SK-N-SH (cell line): ENCODE measurements around the gene STK39. TPM values are rescaled to one million over a fixed set of nuclear protein-coding genes. Genes with fewer than 3 reads are reported as not detected.

Experiments used
- CTCF ChIA-PET: fragments of 300-600, 350-600 bp; formaldehyde crosslinking; extraction: SDS; loops from one replicate; lab custom pipeline; 2021; lab: Yijun Ruan, JAX
- POLR2A ChIA-PET: fragments of 350-600 bp; sonication (Branson Sonifier 250); formaldehyde crosslinking; extraction: SDS; loops from one replicate; lab custom pipeline; 2020; ENCODE audit warnings: antibody characterized with exemption, inconsistent platforms; lab: Yijun Ruan, JAX
- DNase-seq: peaks from one replicate; pipeline ENCODE4 v3.0.0; 2012
- H2AFZ ChIP-seq: fragments of 200-600 bp; sonication (generic); 2 replicates; pipeline ENCODE4 v1.8.1; 2016; ENCODE audit warnings: antibody characterized with exemption, mild to moderate bottlenecking, low read depth
- H3F3A ChIP-seq: fragments of 200-600 bp; sonication (generic); replicated peaks from 2 replicates; pipeline ENCODE3; 2016; ENCODE audit warnings: antibody characterized with exemption, mild to moderate bottlenecking; ENCODE audit not compliant: insufficient read depth
- H3K27ac ChIP-seq, 2 experiments: fragments of 200-500 bp in 1 of 2; fragments of 200-600 bp in 1 of 2; sonication (Bioruptor generic) in 1 of 2; sonication (generic), shearing (Covaris generic) in 1 of 2; 2 replicates each; pipeline versions ENCODE4 v1.5.1 to v1.6.1; 2014 to 2016; ENCODE audit warnings: low read depth in 2 of 2, inconsistent platforms in 1 of 2, low read length in 1 of 2, mild to moderate bottlenecking in 1 of 2, mixed read lengths in 1 of 2
- H3K27me3 ChIP-seq: fragments of 200-600 bp; sonication (generic), shearing (Covaris generic); 2 replicates; pipeline ENCODE4 v1.6.1; 2016; ENCODE audit warnings: mixed run types; ENCODE audit not compliant: insufficient read depth
- H3K36me3 ChIP-seq, 2 experiments: fragments of 200-500 bp in 1 of 2; fragments of 200-600 bp in 1 of 2; sonication (Bioruptor generic) in 1 of 2; sonication (generic) in 1 of 2; replicated peaks in 1 of 2; 2 replicates each; pipeline versions ENCODE3 to v1.5.1; 2014 to 2016; ENCODE audit warnings: low read length in 1 of 2, mild to moderate bottlenecking in 1 of 2; ENCODE audit not compliant: insufficient read depth in 2 of 2, control insufficient read depth in 1 of 2
- H3K4me1 ChIP-seq, 2 experiments: fragments of 200-500 bp in 1 of 2; fragments of 200-600 bp in 1 of 2; sonication (Bioruptor generic) in 1 of 2; sonication (generic), shearing (Covaris generic) in 1 of 2; 2 replicates each; pipeline versions ENCODE4 v1.5.1 to v1.6.1; 2014 to 2016; ENCODE audit warnings: low read depth in 1 of 2, low read length in 1 of 2, mixed run types in 1 of 2; ENCODE audit not compliant: insufficient read depth in 2 of 2, control insufficient read depth in 1 of 2
- H3K4me2 ChIP-seq: fragments of 200-600 bp; sonication (generic), shearing (Covaris generic); 2 replicates; pipeline ENCODE4 v1.6.1; 2017; ENCODE audit warnings: mixed run types
- H3K4me3 ChIP-seq, 2 experiments: fragments of 200-500 bp in 1 of 2; fragments of 200-600 bp in 1 of 2; sonication (Bioruptor generic) in 1 of 2; sonication (generic), shearing (Covaris generic) in 1 of 2; 2 replicates each; pipeline versions ENCODE4 v1.5.1 to v1.8.1; 2014 to 2016; ENCODE audit warnings: low read depth in 2 of 2, inconsistent platforms in 1 of 2, low read length in 1 of 2, mild to moderate bottlenecking in 1 of 2, mixed read lengths in 1 of 2, moderate library complexity in 1 of 2
- H3K79me2 ChIP-seq: fragments of 200-600 bp; sonication (generic); 2 replicates; pipeline ENCODE4 v1.8.1; 2017; ENCODE audit warnings: mild to moderate bottlenecking; ENCODE audit not compliant: insufficient read depth
- H3K9ac ChIP-seq: fragments of 200-600 bp; sonication (generic); 2 replicates; pipeline ENCODE4 v1.6.1; 2017; ENCODE audit warnings: mixed run types
- H3K9me2 ChIP-seq: fragments of 200-600 bp; sonication (generic); 2 replicates; pipeline ENCODE4 v1.6.1; 2017; ENCODE audit warnings: mixed run types
- H3K9me3 ChIP-seq: fragments of 200-600 bp; sonication (generic); 2 replicates; pipeline ENCODE4 v1.6.1; 2017; ENCODE audit warnings: mixed run types, mild to moderate bottlenecking, moderate library complexity
- H4K20me1 ChIP-seq: fragments of 200-600 bp; sonication (generic); 2 replicates; pipeline ENCODE4 v1.6.1; 2017; ENCODE audit warnings: mild to moderate bottlenecking, mixed run types; ENCODE audit not compliant: insufficient read depth
- CHD2 ChIP-seq: fragments of 150-350 bp; IDR thresholded peaks from 2 replicates; pipeline ENCODE4 v1.6.1; 2018; ENCODE audit warnings: low read length; ENCODE audit not compliant: partially characterized antibody
- EP300 ChIP-seq, 2 experiments: IDR thresholded peaks; 2 replicates each; pipeline versions ENCODE4 v1.4.0 to v1.6.1; 2012; ENCODE audit warnings: borderline replicate concordance in 1 of 2, low read depth in 1 of 2, low read length in 1 of 2
- EZH2phosphoT487 ChIP-seq: fragments of 200-600 bp; sonication (generic); IDR thresholded peaks from 2 replicates; pipeline ENCODE4 v1.6.1; 2017; ENCODE audit warnings: low read depth, mixed run types, mild to moderate bottlenecking, antibody characterized with exemption, moderate library complexity, borderline replicate concordance
- GATA2 ChIP-seq: sonication (generic); formaldehyde crosslinking; IDR thresholded peaks from 2 replicates; pipeline ENCODE4 v1.5.0; 2020; ENCODE audit warnings: mild to moderate bottlenecking, missing genetic modification reagents
- MEF2A ChIP-seq: IDR thresholded peaks from 2 replicates; pipeline ENCODE4 v1.4.0; 2012; ENCODE audit warnings: low read depth, borderline replicate concordance
- MXI1 ChIP-seq: IDR thresholded peaks from 2 replicates; pipeline ENCODE4 v1.6.1; 2012; ENCODE audit warnings: mild to moderate bottlenecking, low read depth, low read length, improper control_type of control experiment
- NFIC ChIP-seq: IDR thresholded peaks from 2 replicates; pipeline ENCODE4 v1.4.0; 2012; ENCODE audit warnings: borderline replicate concordance
- NRF1 ChIP-seq: IDR thresholded peaks from 2 replicates; pipeline ENCODE4 v1.6.1; 2012; ENCODE audit warnings: low read depth, mild to moderate bottlenecking, low read length
- POLR2AphosphoS5 ChIP-seq: IDR thresholded peaks from 2 replicates; pipeline ENCODE4 v1.6.1; 2012; ENCODE audit warnings: low read depth, low read length
- RFX5 ChIP-seq: IDR thresholded peaks from 2 replicates; pipeline ENCODE4 v1.6.1; 2012; ENCODE audit warnings: mild to moderate bottlenecking, improper control_type of control experiment, low read length
- SMC3 ChIP-seq: IDR thresholded peaks from 2 replicates; pipeline ENCODE4 v1.6.1; 2012; ENCODE audit warnings: low read depth, low read length, improper control_type of control experiment
- TAF1 ChIP-seq: IDR thresholded peaks from 2 replicates; pipeline ENCODE4 v1.6.1; 2012; ENCODE audit warnings: low read depth, mild to moderate bottlenecking, low read length, moderate library complexity, borderline replicate concordance
- TCF12 ChIP-seq: IDR thresholded peaks from 2 replicates; pipeline ENCODE4 v1.4.0; 2012
- TEAD4 ChIP-seq: IDR thresholded peaks from 2 replicates; pipeline ENCODE4 v1.4.0; 2012; ENCODE audit warnings: mild to moderate bottlenecking, borderline replicate concordance; ENCODE audit not compliant: insufficient read depth
- USF1 ChIP-seq: IDR thresholded peaks from 2 replicates; pipeline ENCODE4 v1.4.0; 2012; ENCODE audit warnings: low read depth, borderline replicate concordance
- WGBS: methylation state at CpG from one replicate; pipeline ENCODE4 v1.1.6; 2017; ENCODE audit warnings: low lambda C conversion rate; 5-methylcytosine and 5-hydroxymethylcytosine counted together
- polyA plus RNA-seq, 3 experiments: library from polyadenylated mRNA; depleted of rRNA; stranded (reverse); fragments of >200 nt; gene quantifications; 2 replicates each; pipeline ENCODE4 v1.2.3, GENCODE V29; 2012
- TF ChIP-seq, protein P1 (sequence below): IDR thresholded peaks from 2 replicates; pipeline ENCODE4; 2012
- TF ChIP-seq, protein P2 (sequence below): IDR thresholded peaks from 2 replicates; pipeline ENCODE4 v1.4.0; 2012; ENCODE audit warnings: low read depth
- TF ChIP-seq, protein P3 (sequence below): fragments of 150-350 bp; IDR thresholded peaks from 2 replicates; pipeline ENCODE4 v1.6.1; 2016; ENCODE audit warnings: mild to moderate bottlenecking, low read depth, low read length
- TF ChIP-seq, protein P4 (sequence below): fragments of 200-600 bp; sonication (generic); IDR thresholded peaks from 2 replicates; pipeline ENCODE4 v1.6.1; 2017; ENCODE audit warnings: antibody characterized with exemption, mild to moderate bottlenecking, moderate library complexity
- TF ChIP-seq, protein P5 (sequence below): fragments of 150-350 bp; IDR thresholded peaks from 2 replicates; pipeline ENCODE4 v1.6.1; 2017; ENCODE audit warnings: antibody characterized with exemption, low read length, low read depth, borderline replicate concordance

STK39 gene
- polyA plus RNA-seq, 1 of the 3 experiments (the other 2 are of a cell fraction), result 9.6 TPM

GRCh38 chr2:168175469-168175868 is 71.9 kb downstream of the STK39 start:
- ChIA-PET CTCF (interaction anchor here (0.6 to 2.1 kb wide), 4 partner anchors 14 to 916 kb away, joined by 3 to 8 read pairs (median 4); no protein-coding TSS in a partner anchor), POLR2A (no interaction called here)
- no peak for DNase-seq
- H3K9ac ChIP-seq, result no peak overlapping the region
- H4K20me1 ChIP-seq, result no peaks in the 10 kb centered on the region
- peaks cover 1 to 11% of the 10 kb centered on the region in 2 experiments for H3K36me3 ChIP-seq
- no peak overlapping the region for H3K4me2 ChIP-seq
- H3K27me3 ChIP-seq, result no peaks in the 10 kb centered on the region
- H3F3A ChIP-seq, result no peaks in the 10 kb centered on the region
- 79% methylated on average over 5 of the region's 5 CpGs for WGBS
- H2AFZ ChIP-seq, result no peak overlapping the region
- no peaks in the 10 kb centered on the region for H3K9me3 ChIP-seq
- TF ChIP-seq USF1 (no peak), CHD2 (no peak), GATA2 (CRISPR knock-in tag) (no peak), TCF12 (no peak), EZH2phosphoT487 (no peak), RFX5 (no peak)
- TF ChIP-seq, protein P1, sequence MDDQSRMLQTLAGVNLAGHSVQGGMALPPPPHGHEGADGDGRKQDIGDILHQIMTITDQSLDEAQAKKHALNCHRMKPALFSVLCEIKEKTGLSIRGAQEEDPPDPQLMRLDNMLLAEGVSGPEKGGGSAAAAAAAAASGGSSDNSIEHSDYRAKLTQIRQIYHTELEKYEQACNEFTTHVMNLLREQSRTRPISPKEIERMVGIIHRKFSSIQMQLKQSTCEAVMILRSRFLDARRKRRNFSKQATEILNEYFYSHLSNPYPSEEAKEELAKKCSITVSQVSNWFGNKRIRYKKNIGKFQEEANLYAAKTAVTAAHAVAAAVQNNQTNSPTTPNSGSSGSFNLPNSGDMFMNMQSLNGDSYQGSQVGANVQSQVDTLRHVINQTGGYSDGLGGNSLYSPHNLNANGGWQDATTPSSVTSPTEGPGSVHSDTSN, result no peak
- TF ChIP-seq, all 33 proteins: peak for 0
- no peaks in the 10 kb centered on the region for H3K9me2 ChIP-seq
- peaks cover 24% of the 10 kb centered on the region for H3K79me2 ChIP-seq
- H3K27ac ChIP-seq, result no peak overlapping the region
- H3K4me3 ChIP-seq, result no peak overlapping the region
- no peaks in the 10 kb centered on the region; a peak in 2 of 4 replicates for H3K4me1 ChIP-seq

DNA sequence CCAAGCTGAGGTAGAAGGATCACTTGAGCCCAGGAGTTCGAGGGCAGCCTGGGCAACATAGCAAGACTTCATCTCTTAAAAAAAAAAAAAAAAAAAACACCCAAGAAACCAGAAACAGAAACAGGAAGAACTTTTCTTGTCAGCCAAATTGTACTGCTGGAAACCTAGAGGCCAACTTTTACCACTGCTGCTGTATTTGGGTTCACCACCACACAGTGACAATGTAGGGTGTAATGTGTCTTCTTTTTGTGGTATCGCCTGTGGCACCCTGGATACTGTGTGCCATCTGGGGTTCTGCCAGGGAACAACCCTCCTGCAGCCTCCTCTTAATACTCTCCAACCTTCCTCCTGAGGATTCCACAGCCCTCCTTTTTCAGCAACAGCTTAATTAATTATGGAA is 72.6 kb downstream of the STK39 start:
- H3K4me2 ChIP-seq, result no peak overlapping the region
- H3K36me3 ChIP-seq, result peaks cover 0 to 11% of the 10 kb centered on the region in 2 experiments
- TF ChIP-seq TEAD4 (no peak), NFIC (no peak), RFX5 (no peak), CHD2 (no peak), USF1 (no peak), MEF2A (no peak), SMC3 (no peak), MXI1 (no peak), TAF1 (no peak), EP300 (IDR thresholded peaks at IDR 0.05; ENCODE audit: borderline replicate concordance in 1 of 2, low read depth in 1 of 2, low read length in 1 of 2) (no peak), POLR2AphosphoS5 (no peak), TCF12 (no peak), NRF1 (no peak)
- TF ChIP-seq, protein P2, sequence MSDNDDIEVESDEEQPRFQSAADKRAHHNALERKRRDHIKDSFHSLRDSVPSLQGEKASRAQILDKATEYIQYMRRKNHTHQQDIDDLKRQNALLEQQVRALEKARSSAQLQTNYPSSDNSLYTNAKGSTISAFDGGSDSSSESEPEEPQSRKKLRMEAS, result no peak
- TF ChIP-seq, protein P3, sequence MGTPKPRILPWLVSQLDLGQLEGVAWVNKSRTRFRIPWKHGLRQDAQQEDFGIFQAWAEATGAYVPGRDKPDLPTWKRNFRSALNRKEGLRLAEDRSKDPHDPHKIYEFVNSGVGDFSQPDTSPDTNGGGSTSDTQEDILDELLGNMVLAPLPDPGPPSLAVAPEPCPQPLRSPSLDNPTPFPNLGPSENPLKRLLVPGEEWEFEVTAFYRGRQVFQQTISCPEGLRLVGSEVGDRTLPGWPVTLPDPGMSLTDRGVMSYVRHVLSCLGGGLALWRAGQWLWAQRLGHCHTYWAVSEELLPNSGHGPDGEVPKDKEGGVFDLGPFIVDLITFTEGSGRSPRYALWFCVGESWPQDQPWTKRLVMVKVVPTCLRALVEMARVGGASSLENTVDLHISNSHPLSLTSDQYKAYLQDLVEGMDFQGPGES, result no peak
- TF ChIP-seq, protein P4, sequence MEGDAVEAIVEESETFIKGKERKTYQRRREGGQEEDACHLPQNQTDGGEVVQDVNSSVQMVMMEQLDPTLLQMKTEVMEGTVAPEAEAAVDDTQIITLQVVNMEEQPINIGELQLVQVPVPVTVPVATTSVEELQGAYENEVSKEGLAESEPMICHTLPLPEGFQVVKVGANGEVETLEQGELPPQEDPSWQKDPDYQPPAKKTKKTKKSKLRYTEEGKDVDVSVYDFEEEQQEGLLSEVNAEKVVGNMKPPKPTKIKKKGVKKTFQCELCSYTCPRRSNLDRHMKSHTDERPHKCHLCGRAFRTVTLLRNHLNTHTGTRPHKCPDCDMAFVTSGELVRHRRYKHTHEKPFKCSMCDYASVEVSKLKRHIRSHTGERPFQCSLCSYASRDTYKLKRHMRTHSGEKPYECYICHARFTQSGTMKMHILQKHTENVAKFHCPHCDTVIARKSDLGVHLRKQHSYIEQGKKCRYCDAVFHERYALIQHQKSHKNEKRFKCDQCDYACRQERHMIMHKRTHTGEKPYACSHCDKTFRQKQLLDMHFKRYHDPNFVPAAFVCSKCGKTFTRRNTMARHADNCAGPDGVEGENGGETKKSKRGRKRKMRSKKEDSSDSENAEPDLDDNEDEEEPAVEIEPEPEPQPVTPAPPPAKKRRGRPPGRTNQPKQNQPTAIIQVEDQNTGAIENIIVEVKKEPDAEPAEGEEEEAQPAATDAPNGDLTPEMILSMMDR, result no peak
- TF ChIP-seq, protein P5, sequence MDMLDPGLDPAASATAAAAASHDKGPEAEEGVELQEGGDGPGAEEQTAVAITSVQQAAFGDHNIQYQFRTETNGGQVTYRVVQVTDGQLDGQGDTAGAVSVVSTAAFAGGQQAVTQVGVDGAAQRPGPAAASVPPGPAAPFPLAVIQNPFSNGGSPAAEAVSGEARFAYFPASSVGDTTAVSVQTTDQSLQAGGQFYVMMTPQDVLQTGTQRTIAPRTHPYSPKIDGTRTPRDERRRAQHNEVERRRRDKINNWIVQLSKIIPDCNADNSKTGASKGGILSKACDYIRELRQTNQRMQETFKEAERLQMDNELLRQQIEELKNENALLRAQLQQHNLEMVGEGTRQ, result no peak
- H3K9me3 ChIP-seq, result no peaks in the 10 kb centered on the region
- H3K9ac ChIP-seq, result no peak overlapping the region
- no peak for DNase-seq
- H3K27me3 ChIP-seq, result no peaks in the 10 kb centered on the region
- H3F3A ChIP-seq, result peaks cover 2% of the 10 kb centered on the region
- 100% methylated on average over 2 of the region's 2 CpGs for WGBS
- no peak overlapping the region for H3K27ac ChIP-seq
- H3K79me2 ChIP-seq, result peaks cover 22% of the 10 kb centered on the region
- peaks cover 0 to under 1% of the 10 kb centered on the region in 2 experiments; a peak in 3 of 4 replicates for H3K4me1 ChIP-seq
- CTCF ChIA-PET, result interaction anchor here (0.6 to 2.1 kb wide), 3 partner anchors 13 to 916 kb away, joined by 3 to 8 read pairs (median 4); no protein-coding TSS in a partner anchor
- no peaks in the 10 kb centered on the region for H3K9me2 ChIP-seq
- H4K20me1 ChIP-seq, result no peaks in the 10 kb centered on the region
- POLR2A ChIA-PET, result no interaction called here
- no peak overlapping the region for H2AFZ ChIP-seq
- no peak overlapping the region for H3K4me3 ChIP-seq
